ENCODE measurements around the gene MRPS23.

- TF ChIP-seq EZH2phosphoT487 (IDR thresholded peaks at IDR 0.05; ENCODE audit: insufficient read depth, low read depth) (no peak), EZH2 (IDR thresholded peaks at IDR 0.05; ENCODE audit: insufficient read depth, poor library complexity, severe bottlenecking) (no peak)
Observed at GRCh38 chr17:57855391-57856035, 5.7 kb upstream of the MRPS23 start.
